PC-3 (cell line): Measurements from ENCODE around the gene CT45A2. TPM values are rescaled to one million over a fixed set of nuclear protein-coding genes. Genes with fewer than 3 reads are reported as not detected.

Experiments used
- total RNA-seq: library from RNA; depleted of rRNA; stranded (reverse); fragments of >200 nt; gene quantifications from 2 replicates; pipeline ENCODE4 v1.2.3, GENCODE V29; 2014; rRNA removed

The CT45A2 gene
- total RNA-seq, 1 experiment from 2014 or later = not detected

Other genes starting within 250 kb of the CT45A2 start
- gene CT45A1, start 106.4 kb downstream of the CT45A2 start, total RNA-seq = not detected in 2 replicates
- not detected in 2 replicates for gene CT45A3, start 51.8 kb downstream of the CT45A2 start, total RNA-seq
- gene CT45A5, start 34.5 kb downstream of the CT45A2 start, total RNA-seq = not detected in 2 replicates
- gene CT45A6, start 17.2 kb downstream of the CT45A2 start, total RNA-seq = not detected in 2 replicates
- not detected in 2 replicates for gene CT45A7, start 17.3 kb upstream of the CT45A2 start, total RNA-seq
- gene CT45A8, start 34.5 kb upstream of the CT45A2 start, total RNA-seq = not detected in 2 replicates
- not detected in 2 replicates for gene CT45A9, start 51.8 kb upstream of the CT45A2 start, total RNA-seq
- not detected in 2 replicates for gene CT45A10, start 73.4 kb upstream of the CT45A2 start, total RNA-seq
- gene SAGE1, start 73.7 kb upstream of the CT45A2 start, total RNA-seq = not detected in 2 replicates
- 20.7 and 23.1 TPM in 2 replicates for gene MMGT1, start 154.0 kb upstream of the CT45A2 start, total RNA-seq
- 13.4 and 14.4 TPM in 2 replicates for gene SLC9A6, start 165.4 kb upstream of the CT45A2 start, total RNA-seq